Dedifferentiated amniotic fluid mesenchymal stem cell (primary cell): ENCODE results near the gene ZNF280D.
A peak's percentile ranks its signal among the peaks of the same experiment; 100 is the strongest.

Source experiments
- DNase-seq: peaks from one replicate; pipeline ENCODE4 v3.0.0-alpha.2; 2016; ENCODE audit errors: extremely low spot score

Gene ZNF280D

DNA sequence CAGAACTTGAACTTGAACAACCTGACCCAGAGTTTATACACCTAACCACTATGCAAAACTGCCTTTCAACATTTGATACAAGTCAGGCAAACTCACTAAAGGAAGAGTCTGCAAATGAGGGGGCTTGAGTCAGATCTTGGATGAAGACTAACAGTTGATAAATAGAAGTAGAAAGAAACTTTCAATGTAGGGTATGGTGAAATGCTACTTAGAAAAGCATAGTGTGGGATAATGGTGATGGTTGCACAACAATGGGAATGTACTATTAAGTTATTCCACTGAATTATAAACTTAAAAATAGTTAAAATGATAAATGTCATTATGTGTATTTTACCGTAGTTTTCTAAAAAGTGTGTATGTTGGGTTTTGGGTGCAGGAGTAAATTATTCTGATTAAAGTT, 19.7 kb upstream of the ZNF280D start:
- DNase-seq, result no peak

DNA sequence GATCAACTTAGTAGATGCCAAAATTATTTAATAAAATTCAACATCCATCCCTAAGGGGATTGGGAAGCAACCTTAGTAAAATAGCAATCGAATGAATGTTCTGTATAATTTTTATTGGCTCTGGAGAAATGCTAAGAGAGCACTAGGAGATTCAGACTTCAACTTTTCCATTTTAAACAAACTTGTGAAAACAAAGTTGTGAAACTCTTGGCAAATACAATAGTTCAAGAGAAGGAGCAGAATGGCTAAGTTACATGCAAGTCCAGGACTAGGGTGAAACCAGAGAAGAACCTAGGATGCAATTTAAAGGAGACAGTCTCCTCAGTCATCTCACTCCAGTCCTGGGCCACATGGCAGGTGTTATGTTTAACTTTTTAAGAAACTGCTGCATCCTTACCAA, 16.7 kb upstream of the ZNF280D start:
- no peak for DNase-seq

DNA sequence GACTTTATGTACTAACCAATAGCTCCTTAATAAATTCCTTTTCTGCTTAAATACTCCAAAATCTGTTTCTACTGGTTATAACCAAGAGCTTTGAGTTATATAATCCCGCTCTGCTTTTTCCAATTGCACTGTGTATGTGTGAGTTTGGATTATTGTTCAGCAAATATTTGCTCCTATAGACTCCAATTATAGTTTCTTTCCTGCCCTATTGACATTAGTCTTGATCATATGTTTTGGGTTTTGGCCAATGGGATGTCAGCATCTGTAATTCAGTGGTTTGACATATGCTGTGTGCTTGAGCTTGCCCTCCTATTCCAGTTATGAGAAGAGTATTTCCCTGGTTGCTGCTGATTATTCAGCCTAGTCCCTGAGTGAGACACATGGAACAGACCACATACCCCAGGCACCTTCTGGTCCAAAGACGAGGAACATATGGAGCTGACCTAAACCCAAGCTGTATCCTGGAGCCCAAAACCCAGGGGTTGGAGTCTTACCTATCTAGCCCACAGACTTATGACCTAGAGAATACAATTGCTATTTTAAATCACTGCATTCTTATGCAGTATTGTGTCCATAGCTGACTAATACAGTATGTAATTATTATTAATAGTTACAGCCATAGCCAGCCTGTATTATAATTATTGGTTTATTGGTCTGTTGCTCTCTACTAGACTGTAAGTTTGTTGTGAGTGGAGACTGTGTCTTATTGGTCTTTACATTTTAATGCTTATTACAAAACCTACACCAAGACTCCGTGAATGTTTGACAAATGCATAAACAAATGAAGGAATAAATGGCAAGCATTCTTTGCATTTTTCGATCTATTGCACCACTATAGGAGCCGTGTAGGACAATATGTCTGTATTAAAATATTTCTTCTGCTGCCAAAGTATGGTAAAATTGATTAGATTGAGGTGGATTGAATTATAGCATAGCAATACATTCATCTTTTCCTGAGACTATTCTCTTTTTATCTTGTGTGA, 11.7 kb upstream of the ZNF280D start:
- DNase-seq, result no peak

DNA sequence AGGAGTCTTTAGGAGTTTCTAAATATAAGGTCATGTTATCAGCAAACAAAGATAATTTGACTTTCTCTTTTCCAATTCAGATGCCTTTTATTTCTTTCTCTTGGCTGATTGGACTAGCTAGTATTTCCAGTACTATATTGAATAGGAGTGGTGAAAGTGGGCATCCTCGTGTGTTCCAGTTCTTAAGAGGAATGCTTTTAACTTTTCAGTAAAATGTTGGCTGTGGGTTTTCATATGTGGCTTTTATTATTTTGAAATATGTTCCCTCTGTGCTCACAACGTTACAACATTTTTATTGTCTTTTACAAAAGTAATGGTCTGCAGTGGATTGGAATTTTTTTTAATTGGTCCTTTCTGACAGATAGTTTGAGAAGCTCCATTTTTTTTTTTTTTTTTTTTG, 8.2 kb upstream of the ZNF280D start:
- DNase-seq, result no peak

DNA sequence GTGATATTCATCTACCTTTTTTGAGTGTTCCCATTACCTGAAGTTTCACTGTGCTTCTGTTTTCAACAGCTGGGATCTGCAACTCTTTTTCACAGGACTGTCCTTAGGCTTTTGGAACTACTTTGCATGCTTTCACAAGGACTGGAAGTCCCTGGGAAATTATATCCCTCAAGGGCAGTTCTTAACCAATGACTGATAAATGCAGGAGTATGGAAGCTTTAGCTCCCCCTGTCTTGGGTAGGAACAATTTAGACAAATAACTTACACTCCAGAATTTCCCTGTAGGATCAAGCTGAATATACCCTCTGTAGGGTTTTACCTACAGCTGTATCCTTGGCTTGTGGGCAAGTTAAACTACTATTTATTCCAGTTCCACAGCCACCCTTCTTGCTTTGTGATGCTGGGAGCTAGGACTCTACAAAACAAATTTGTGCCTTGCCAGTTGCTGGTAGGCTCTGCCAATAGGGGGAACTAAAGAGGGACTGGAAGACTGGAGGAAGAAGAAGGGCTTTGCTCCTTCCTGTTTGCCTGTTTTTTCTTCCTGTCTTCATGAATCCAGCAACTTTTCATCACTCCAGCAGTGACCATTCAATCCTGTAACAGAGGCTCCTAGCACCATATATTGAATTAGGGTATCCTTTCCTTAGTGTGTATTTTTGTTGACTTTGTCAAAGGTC, 6.8 kb upstream of the ZNF280D start:
- no peak for DNase-seq

DNA sequence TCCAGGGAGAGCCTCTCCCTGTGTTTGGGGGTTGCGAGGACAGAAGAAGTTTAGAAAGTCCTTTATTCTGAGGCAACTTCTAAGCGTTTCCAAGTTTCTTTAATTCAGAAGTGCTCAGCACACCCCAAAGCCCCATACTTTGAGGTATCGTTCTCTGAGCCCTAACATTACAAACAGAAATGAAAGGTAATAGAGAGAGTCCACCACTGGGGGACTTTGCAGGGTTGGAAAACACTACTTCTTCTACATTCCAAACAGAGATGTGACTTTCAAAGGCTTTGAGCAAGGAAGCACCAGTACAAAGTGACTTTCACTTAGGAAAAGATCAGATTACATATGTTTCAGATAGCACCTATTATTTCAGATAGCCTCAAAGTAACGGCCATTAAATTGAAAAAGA, 6.2 kb upstream of the ZNF280D start:
- DNase-seq, result no peak

DNA sequence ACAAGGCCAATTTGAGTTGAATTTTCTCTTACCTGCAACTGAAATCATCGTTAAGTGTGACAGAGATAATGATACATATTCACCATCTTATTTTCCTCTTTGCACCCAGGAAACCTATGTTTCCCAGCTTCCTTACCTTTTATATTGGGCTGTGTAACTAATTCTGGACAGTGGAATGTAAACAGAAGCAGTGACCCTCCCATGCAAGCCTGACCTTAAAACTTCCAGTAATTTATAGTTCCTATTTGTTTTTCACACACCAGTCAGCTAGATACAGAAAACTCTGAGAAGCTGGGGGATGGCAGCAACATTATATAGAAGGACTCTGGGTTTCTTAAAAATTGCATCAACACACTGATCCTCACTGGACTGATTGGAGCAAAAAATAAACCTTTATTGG, 4.5 kb upstream of the ZNF280D start:
- no peak for DNase-seq

DNA sequence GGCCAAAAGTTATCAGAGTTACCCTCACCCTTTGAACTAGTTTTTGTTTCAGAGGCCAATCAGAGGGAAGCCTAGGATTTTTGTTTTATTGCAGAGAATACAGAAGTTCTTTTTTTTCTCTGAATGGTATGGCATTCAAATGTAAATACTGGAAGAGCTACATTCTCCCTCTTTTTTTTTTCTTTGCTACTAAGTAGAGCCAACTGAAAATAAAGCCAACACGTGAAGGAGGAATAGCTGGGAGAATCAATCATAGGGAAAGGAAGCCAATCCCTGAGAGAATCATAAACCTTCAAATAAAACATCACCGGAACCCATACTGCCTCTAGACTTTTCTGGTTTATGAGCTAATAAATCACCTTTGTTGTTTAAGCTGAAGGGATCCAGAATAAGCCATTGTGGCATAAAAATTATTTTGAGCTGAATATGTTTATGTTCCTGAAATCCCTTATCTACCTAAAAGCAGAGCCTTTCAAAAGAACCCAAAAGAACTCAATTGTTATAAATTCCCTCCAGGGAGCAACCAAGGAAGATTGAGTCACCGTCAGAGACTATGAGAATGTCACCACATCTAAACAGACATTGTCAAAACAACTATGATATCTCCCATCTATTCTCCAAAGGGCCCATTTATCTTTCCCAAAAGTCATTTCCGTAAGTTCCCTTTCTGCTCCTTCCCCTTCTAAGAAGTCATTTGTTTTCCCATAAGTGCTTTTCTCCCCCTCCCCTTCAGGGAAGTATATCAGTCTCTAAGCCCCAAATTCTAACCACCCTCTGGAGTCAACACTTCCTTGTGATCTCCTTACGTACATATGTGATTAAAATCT, 3.8 kb upstream of the ZNF280D start:
- no peak for DNase-seq

DNA sequence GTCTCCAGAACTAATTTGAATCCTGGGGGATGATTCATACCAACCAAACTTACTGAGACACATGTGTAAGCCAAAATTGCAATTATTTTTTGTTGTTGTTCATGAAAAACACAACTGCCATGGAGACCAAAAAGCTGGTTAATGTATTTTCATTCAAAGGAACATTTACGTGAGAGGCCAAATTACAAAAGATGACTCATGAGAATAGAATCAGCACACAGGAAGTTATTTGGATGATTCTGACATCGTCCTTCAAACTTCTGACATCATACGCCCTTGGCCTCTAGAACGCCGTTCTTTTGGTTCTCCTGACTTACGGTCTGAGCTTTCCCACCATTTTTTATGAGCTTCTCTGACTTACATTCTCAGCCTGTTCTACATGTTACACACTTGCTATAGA, 3.0 kb upstream of the ZNF280D start:
- DNase-seq, result peak; percentile 34

DNA sequence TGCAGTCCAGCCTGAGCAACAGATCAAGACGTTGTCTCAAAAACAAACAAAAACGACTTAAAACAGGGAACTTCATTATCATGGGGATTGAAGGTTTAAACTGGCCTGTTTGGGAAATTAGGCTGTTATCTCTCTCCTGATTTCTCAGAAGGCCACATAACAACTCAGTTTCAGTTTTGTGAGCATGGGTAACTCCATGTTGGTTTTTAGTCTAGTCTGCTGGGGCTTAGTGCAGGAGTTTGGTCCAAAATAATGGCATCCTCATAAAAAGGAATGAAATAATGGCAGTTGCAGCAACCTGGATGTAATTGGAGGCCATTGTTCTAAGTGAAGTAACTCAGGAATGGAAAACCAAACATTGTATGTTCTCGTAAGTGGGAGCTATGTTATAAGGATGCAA, 2.3 kb upstream of the ZNF280D start:
- no peak for DNase-seq

DNA sequence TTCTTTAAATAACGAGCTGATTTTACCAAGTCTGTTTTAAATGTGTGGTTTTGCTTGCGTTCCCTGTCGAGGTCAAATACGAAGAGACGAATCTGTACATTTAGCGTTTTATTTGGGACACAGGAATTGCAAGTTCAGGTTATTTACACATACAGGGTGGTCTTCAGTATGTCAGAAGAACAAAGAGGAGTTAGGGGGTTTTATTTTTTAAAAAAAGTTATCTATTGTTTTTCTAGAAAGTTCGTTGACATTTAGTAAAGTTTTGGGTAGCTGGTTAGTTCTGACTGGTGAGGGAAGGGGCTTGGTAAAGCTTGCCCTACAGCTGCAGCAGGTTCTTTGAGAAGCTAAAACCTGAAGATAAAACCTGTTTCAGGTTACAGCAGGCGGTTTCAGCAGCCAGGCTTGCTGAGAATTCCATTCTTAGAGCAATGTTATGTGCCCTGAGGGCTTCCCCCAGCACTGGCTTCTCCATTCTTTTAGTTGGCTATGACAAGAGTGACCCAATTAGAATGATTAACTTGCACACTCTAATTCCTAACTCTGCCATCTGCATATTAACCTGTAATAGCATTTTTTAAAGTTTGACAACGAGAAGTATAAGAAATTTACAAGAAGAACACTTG, 815 bp upstream of the ZNF280D start:
- no peak for DNase-seq

DNA sequence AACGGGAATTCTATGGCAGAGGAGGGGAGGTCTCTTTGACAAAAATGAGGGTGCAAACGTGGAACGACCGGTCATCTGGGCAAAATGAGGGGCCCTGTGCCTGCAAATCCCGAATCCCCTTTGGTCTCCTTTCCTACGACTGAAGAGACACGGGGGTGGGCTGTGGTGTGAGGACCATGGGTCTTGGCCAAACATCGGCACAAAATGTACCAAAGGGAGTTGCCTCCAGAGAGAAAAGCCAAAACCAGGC, 498 bp downstream of the ZNF280D start:
- no peak for DNase-seq

DNA sequence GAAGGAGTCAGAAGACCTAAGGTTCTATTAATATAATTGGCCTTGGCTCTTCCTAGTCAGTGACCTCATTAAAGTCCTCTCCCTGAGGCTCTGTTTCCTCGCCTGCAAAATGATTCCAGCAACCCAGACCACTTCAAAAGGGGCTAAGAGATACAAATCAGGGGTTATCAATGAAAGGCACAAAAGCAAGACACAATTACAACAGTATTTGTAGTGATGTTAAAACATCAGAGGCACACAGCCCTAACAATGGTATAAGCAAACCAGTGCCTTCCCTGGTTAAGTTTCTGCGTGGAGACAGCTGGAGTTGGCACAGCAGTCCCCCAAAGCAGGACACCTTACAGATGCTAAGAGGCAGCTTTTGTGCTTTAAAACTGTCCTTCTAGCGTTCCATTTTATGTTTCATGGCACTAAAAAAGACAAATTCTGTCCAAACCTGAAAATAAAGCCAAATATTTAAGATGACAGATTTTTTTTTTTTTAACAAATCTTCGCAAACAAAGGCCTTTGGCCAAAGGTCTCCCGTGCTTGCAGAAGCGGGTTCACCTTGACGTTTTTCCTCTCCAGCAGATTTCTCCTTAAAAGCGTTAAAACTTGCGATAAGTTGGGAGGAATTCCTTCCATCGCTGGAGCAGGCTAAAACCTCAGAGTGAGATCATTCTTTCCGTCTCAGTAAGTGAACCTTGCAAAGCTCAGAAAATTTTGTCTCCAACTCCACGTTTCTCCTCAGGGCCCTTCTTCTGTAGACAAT, 999 bp downstream of the ZNF280D start:
- DNase-seq, result peak; percentile 67

DNA sequence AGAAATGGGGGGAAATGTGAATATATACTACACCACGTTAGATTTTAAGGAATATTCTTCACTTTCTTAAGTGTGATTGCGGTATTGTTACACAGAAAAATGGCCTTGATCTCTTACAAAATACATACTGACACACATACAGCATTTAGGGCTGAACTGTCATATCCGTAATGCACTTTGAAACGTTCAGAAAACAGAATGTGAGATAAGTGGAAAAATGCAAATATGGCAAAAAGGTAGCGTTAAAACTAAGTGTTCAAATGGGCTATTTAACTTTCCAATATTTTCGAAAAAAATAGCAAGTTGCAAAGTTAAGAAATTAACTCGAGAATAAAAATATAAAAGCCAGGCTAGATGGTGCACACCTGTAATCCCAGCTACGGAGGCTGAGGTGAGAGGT, 1.8 kb downstream of the ZNF280D start:
- no peak for DNase-seq

DNA sequence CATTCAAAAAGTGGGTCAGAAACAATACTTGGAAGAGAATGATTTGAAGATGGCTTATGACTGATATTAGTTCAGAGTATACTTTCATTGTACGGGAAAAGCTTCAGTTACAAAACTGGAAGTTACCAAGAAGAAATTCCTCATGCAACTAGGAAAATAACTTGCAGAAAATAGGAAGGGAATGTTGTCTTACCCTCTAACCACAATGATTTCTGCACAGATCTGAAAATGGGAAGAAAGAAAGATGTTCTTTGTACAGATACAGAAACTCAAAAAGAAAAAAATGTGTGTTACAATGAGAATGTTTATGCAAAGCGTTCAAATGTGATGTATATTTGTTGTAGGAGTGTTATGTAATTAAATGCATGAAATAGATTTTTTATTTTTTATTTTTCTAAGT, 3.7 kb downstream of the ZNF280D start:
- DNase-seq, result no peak

DNA sequence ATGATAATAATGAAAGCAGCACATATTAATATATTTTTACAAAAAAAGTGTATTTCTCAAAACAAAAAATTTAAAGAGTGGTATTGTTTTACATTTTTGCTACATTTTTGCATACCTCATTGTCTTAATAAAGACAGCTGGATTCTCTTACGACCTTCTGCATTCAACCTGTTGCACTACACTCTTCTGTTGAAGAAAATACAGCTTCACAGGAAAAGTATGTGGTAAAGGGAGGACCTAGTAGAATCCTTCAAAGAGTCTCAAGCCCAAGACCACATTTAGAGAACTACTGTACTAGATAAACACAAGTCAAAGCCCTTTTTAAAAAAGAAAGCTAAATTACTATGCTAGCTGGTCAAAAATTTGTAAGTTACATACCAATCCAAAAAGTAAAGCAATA, 7.9 kb downstream of the ZNF280D start:
- DNase-seq, result no peak

DNA sequence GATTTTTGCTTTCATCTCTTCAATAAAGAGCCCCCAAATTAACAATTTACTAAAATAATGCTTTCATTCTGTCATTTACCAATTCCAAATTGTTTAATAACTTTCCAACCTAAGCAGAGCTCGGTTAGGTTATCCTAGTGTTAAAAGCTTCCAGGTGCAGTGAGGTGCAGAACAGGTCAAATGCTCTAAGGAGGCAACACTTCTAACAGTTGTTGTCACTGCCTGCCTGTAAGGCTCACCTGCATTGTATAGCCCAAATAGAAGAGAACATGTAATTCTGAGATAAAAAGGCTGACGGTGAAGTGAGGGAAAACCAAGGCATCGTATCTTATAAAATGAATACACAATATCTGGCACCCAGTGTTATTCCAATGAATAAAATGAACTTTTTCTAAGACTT, 9.1 kb downstream of the ZNF280D start:
- DNase-seq, result no peak

DNA sequence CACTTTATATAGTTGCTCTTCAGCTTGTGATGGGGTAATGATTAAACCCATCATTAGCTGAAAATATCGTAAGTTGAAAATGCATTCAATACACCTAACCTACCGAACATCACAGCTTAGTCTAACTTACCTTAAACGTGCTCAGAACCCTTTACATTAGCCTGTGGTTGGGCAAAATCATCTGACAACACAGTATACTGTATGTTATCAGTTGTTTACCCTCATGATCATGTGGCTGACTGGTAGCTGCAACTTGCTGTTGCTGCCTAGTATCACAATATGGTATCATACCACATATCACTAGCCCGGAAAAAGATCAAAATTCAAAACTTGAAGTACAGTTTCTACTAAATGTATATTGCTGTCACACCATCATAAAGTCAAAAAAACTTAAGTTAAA, 9.5 kb downstream of the ZNF280D start:
- DNase-seq, result no peak

DNA sequence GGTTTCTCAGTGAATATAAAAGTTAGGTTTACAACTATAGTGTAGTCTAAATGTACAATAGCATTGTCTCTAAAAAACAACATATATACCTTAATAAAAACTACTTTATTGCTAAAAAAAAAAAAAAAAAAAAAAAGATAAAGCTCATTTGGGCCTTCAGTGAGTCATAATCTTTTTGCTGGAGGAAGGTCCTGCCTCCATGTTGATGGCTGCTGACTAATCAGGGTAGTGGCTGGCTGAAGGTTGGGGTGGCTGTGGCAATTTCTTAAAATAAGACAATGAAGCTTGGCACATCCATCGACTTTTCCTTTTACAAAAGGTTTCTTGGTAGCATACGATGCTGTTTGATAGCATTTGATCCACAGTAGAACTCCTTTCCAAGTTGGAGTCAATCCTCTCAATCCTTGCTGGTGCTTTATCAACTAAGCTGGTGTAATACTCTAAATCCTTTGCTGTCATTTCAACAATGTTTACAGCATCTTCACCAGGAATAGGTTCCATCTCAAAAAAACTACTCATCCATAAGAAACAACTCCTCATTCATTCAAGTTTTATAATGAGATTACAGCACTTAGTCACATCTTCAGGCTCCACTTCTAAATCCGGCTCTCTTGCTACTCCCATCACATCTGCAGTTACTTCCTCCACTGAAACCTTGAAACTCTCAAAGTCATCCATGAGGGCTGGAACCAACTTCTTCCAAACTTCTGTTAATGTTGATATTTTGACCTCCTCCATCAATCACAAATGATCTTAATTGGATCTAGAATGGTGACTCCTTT, 13.3 kb downstream of the ZNF280D start:
- no peak for DNase-seq

DNA sequence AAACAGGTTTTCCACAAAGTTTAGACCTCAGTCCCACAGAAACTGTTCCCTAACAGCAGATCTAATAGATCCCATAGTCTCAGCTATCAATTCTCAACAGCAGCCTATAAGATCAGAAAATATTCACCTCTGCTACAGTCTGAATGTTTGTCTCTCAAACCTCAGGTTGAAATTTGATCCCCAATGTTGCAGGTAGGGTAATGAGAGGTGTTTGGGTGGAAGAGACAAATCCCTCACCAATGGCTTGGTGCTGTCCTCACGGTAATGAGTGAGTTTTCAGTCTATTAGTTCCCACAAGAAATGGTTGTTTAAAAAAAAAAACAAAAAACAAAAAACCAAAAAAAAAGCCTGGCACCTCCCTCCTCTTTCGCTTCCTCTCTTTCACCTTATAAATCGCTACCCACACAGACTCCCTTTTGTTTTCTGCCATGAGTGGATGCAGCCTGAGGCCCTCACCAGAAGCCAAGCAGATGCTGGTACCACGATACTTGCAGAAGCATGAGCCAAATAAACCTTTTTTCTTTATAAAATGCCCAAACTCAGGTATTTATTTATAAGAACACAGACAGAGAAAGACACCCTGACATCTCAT, 14.2 kb downstream of the ZNF280D start:
- DNase-seq, result no peak
